HG02884 (cell line): Measurements from ENCODE around the gene HNRNPAB.

Experiments
- ATAC-seq: cut with Tn5 transposase; IDR thresholded peaks from one replicate; pipeline ENCODE4 v1.9.1; 2021; ENCODE audit warnings: mild to moderate bottlenecking, moderate library complexity; ENCODE audit not compliant: unreplicated experiment

HNRNPAB gene

DNA sequence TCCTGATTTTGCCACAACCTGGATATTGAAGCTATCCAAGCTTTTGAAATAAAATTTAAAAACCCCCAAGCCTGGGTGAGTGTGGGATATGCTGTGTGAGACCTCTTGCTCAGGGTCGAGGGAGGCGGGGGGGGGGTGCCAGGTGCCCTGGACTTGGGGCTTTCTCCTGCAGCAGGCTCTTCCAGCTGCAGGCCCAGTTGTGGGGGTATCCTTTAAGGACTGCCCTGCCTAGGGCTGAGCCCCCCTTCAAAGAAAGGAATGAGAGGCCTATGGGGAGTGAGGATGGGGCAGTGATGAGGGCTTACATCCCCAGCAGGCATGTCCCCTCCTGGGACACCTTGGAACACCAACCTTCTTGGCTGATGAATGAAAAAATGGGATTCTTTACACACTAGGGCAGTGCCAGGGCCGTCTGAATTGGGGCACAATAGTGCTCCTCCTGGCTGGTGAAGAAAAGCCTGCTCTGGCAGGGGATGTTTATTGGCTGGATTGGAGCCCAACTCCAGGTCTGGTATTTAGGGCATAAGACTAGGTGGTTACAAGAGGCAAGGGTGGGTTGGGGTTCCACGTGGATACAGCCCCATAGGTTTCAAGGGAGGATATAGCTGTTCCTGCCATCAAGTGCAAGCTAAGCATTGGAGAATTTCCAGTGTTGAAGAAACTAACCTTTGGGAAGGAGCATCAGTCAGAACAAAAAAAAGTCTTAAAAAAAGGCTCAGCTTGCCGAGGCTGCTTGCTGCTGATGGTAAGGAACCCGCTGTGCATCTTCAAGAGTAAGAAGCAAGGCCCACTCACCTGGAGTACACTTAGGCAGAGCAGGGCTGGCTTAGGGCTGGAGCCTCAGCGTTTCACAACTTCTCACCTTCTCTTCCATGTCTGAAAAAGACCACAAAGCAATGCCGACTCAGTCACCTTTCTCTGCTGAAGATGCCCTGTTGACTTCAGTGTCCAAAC is 7.0 kb downstream of the HNRNPAB start:
- no peak for ATAC-seq

GRCh38 chr5:178212241-178213002 is 8.1 kb downstream of the HNRNPAB start:
- no peak for ATAC-seq

GRCh38 chr5:178213003-178213461 is 8.7 kb downstream of the HNRNPAB start:
- no peak for ATAC-seq

GRCh38 chr5:178213748-178214151 is 9.4 kb downstream of the HNRNPAB start:
- ATAC-seq: no peak

DNA sequence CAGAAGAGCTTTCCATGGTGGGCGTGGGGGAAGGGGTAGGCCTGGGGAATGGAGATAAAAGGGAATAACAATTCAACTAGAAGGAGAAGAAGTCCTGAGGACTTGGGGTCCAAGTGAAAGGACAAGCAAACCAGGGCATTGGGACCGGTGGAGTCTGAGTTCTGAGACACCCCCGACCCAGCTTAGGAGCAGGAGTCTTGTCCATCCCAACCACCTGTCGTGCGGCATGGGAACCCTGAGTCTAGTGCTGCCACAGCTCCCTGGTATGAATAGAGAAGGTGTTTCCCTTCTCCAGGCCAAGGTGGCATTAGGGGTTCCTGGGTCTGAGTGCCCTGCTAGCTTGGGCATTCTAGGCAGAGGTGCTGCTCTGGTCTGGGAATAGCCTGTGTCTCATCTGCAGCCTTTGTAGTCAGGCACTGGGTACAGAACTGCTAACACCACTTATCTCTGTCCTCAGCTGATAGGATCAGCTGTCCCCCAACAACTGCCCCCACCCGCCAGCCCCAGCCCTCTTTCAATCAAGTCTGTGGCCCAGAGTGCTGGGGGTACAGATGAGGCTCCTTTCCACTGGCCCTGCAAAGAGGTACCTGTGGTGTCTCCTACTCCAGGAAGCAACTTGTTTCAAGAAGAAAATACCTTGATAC is 9.9 kb downstream of the HNRNPAB start:
- no peak for ATAC-seq

- ATAC-seq: no peak
Observed at GRCh38 chr5:178215280-178216002, 11.1 kb downstream of the HNRNPAB start.

DNA sequence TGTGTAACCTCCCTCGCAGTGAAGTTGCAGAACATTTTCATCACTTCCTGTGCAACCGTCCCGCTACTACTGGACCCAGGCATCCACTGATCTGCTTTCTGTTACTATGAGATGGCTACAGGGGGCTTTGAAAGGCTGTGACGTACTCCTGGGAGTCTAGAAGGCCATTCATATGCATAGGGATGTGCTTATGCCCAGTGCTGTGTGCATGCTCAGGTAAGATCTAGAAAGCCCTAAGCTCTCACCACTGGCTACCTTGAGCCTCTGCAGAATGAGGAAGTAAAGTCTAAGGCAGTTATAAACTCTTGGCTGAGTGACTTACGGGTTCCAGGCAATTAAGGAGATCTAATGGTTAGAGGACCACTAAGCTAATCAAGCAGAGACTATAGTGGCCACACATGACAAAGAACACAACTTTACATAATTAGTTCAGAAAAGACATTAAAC is 11.8 kb downstream of the HNRNPAB start:
- ATAC-seq: no peak

GRCh38 chr5:178216779-178217178 is 12.4 kb downstream of the HNRNPAB start:
- no peak for ATAC-seq

GRCh38 chr5:178218237-178218776 is 14.0 kb downstream of the HNRNPAB start:
- no peak for ATAC-seq

GRCh38 chr5:178218827-178219226 is 14.5 kb downstream of the HNRNPAB start:
- ATAC-seq: no peak

- ATAC-seq: no peak
Observed at GRCh38 chr5:178221282-178221681, 16.9 kb downstream of the HNRNPAB start.

- ATAC-seq: no peak
Observed at GRCh38 chr5:178221853-178222252, 17.5 kb downstream of the HNRNPAB start.

GRCh38 chr5:178222292-178222691 is 18.0 kb downstream of the HNRNPAB start:
- ATAC-seq: no peak

DNA sequence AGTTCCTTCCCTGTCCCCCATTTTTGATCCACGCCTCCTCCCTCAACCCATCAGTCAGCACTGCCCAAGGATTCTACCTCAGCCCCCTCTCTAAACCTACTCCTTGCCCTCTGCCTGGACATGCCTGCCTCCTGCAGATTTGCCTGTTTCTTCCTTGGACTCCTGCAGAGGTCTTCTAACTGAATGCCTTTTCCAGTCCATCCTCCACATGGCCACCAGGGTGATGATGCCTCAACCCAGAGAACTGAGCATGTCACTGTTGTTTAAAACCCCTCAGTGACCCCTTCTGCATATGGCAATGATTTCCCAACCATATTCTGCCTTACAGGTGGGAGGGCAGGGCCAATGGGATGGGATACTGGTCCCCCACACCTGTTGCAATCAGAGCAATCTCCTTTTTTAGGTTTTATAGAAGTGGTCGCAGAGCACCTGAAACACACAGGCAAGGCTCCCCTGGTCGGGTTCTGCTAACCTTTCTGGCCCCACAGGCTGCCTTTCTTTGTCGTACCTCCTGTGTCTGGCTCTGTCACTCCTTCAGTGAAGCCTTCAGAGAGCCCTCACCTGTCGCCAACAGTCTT is 19.0 kb downstream of the HNRNPAB start:
- no peak for ATAC-seq

GRCh38 chr5:178223828-178224335 is 19.5 kb downstream of the HNRNPAB start:
- ATAC-seq: no peak

DNA sequence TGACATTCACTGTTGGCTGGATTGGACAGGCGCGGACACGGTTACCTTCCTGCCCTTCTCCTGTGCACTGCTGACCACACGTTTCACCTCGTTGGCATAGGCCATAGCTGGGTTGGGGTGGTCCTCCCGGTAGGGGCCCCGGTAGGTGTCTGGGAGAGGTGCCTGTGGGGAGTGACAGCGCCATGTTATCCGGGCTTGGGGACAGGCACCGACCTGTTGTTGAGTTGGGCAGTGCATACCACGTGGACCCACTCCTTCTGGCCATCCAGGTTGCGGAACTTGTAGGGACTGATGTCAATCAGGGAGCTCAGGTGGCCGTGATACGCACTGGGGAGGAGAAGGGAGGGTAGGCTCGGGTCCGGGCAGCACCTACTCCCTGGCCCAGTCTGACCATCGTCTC is 20.1 kb downstream of the HNRNPAB start:
- no peak for ATAC-seq

DNA sequence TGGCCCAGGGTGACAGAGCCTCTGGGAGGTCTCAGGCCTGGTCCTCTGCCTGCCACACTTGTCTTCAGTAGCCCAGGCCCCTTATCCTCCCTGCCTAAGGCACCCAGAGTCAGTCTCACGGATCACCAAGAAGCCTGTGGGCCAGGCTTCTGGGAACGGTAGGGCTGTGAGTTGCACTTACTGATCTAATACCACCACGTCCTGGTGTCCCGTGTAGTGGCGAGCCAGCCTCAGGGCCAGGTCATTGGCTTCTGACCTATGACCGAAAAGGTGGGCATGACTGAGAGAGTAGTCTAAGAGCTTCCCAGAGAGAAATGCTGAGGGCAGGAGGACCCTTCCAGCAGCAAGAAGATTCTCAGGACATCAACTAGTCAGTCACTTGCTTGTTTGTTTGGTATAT is 20.8 kb downstream of the HNRNPAB start:
- ATAC-seq: no peak

DNA sequence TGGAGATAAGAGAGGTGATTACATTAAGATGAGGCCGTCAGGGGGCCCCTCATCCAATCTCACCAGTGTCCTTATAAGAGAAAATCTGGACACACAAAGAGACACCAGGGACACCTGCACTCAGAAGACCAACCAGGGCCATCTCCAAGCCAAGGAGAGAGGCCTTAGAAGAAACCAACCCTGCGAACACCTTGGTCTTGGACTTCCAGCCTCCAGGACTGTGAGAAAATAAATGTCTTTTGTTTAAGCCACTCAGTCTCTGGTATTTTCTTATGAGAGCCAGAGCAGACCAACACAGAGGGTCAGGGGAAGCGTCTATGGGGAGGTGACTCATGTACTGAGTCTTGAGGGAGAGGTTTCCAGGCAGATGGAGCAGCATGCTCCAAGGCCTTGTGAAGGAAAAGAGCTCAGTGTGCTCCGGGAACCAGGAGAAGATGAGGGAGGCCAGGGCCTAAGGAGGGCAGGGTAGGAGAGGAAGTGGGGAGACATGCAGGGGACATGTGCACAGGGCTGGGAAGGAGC is 22.9 kb downstream of the HNRNPAB start:
- no peak for ATAC-seq

DNA sequence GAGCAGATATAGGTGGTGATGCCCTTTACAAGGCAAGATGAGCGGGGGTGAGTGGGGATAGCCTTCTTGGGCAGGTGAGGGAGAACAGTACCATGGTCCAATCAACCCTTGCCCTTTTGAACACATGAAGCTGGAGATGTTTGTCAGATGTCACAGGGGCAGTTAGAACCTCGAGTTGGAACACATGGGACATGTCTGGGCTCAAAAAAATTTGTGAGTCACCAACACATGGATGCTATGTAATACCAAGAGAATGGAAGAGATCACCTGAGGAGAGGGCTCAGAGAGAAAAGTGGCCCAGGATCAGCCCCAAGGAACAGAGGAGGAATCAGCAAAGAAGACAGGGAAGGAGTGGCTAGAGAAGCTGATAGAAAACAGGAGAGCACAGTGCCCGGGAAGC is 23.6 kb downstream of the HNRNPAB start:
- ATAC-seq: no peak

DNA sequence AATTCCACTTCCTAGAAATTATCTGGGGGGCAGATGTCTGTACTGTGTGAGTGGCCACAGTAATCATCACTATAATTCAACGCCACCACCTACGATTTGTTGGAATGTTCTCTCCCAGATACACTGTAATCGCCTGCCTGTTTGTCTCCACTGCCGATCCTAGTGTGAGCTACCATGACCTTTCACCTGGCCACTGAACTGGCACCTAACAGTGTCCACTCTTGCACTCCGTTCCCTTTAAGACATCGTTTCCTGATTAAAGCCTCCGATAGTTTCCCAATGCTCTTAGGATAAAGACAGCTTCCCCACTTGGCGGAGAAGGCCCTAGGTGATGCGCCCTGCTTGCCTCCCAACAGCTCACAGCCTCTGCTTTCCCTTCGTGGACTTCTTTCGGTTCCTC is 24.3 kb downstream of the HNRNPAB start:
- no peak for ATAC-seq
